ENCODE data around the gene ATP6AP2.

DNA sequence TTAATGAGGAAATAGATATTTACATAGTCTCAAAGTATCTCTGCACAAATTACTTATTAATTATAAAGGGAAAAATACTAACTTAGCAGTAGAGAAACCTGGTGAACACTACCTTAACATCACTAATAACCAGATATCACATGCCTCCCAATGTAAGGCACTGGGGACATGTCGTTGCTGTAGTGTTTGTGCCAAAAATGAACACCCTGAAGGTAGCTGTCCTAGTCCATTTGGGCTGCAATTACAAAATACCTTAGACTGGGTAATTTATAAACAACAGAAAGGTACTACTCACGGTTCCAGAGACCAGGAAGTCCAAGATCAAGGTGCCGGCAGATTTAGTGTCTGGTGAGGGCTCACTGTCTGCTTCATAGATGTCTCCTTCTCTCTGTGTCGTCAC, 31.7 kb downstream of the ATP6AP2 start:
- TF ChIP-seq, protein P1, sequence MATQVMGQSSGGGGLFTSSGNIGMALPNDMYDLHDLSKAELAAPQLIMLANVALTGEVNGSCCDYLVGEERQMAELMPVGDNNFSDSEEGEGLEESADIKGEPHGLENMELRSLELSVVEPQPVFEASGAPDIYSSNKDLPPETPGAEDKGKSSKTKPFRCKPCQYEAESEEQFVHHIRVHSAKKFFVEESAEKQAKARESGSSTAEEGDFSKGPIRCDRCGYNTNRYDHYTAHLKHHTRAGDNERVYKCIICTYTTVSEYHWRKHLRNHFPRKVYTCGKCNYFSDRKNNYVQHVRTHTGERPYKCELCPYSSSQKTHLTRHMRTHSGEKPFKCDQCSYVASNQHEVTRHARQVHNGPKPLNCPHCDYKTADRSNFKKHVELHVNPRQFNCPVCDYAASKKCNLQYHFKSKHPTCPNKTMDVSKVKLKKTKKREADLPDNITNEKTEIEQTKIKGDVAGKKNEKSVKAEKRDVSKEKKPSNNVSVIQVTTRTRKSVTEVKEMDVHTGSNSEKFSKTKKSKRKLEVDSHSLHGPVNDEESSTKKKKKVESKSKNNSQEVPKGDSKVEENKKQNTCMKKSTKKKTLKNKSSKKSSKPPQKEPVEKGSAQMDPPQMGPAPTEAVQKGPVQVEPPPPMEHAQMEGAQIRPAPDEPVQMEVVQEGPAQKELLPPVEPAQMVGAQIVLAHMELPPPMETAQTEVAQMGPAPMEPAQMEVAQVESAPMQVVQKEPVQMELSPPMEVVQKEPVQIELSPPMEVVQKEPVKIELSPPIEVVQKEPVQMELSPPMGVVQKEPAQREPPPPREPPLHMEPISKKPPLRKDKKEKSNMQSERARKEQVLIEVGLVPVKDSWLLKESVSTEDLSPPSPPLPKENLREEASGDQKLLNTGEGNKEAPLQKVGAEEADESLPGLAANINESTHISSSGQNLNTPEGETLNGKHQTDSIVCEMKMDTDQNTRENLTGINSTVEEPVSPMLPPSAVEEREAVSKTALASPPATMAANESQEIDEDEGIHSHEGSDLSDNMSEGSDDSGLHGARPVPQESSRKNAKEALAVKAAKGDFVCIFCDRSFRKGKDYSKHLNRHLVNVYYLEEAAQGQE (IDR thresholded peaks at IDR 0.05; ENCODE audit: insufficient read depth in 1 of 2, low read depth in 2 of 2, low read length in 2 of 2), result no peak
- no peak for TF ChIP-seq TAF1 (IDR thresholded peaks at IDR 0.05; ENCODE audit: borderline replicate concordance, insufficient read depth, low read length)
- no peak for TF ChIP-seq SIN3A (IDR thresholded peaks at IDR 0.05; ENCODE audit: borderline replicate concordance, insufficient read depth, low read length)
- TF ChIP-seq POLR2AphosphoS5 (IDR thresholded peaks at IDR 0.05; ENCODE audit: low read depth, low read length), result no peak
- no peak for TF ChIP-seq FOXP2 (optimal IDR thresholded peaks at IDR 0.05; ENCODE audit: borderline replicate concordance, extremely low read depth, extremely low read length, insufficient read depth)
